ENCODE data around the gene SCYGR5.

Gene SCYGR5

GRCh38 chr2:227703961-227704360 lies 37.4 kb downstream of the SCYGR5 start:
- no peaks in the 10 kb centered on the region for H3K27me3 ChIP-seq (replicated peaks; ENCODE audit: control insufficient read depth, insufficient read depth, low read length)
- DNase-seq (ENCODE audit: extremely low read depth, insufficient read length), result no peak
- no peaks in the 10 kb centered on the region for H3K36me3 ChIP-seq (ENCODE audit: control insufficient read depth, insufficient read depth, low read length)
- no peak for TF ChIP-seq CTCF (IDR thresholded peaks at IDR 0.05; ENCODE audit: insufficient read depth, low read length, poor library complexity, severe bottlenecking)
- no peak overlapping the region for H3K4me3 ChIP-seq (replicated peaks; ENCODE audit: low read depth, low read length)

DNA sequence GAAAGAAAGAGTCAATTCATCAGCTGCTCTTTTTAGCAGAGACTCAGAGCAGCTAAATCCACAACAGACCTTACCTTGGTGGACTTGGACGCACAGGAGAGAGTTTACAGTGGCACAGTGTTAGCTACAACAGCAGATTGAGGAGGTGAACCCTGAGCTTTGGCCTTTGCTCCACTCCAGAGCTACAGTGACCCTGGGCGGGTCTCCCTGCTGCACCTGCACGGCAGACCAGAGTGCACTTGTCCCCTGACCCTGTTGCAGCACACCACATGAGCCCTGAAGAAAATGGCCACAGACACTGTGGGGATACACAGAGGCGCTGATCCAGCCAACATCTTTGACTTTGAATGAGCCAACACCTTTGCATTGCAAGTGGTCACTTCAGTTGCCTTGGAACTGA lies 40.3 kb downstream of the SCYGR5 start:
- DNase-seq (ENCODE audit: extremely low read depth, insufficient read length), result no peak
- no peaks in the 10 kb centered on the region for H3K36me3 ChIP-seq (ENCODE audit: control insufficient read depth, insufficient read depth, low read length)
- no peak overlapping the region for H3K4me3 ChIP-seq (replicated peaks; ENCODE audit: low read depth, low read length)
- TF ChIP-seq CTCF (IDR thresholded peaks at IDR 0.05; ENCODE audit: insufficient read depth, low read length, poor library complexity, severe bottlenecking), result no peak
- no peaks in the 10 kb centered on the region for H3K27me3 ChIP-seq (replicated peaks; ENCODE audit: control insufficient read depth, insufficient read depth, low read length)

DNA sequence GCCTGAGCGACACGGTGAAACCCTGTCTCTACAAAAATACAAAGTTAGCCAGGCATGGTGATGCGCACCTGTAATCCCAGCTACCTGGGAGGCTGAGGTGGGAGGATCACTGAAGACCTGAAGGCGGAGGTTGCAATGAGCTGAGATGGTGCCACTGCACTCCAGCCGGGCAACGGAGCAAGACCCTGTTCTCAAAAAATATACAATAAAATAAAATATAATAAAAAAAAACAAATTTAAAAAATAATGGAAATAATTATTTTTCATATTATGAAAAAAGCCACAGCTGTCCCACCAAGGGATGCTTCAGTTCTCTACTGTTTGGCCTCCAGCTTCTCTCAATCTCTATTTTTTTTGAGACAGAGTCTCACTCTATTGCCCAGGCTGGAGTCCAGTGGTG lies 40.8 kb downstream of the SCYGR5 start:
- DNase-seq (ENCODE audit: extremely low read depth, insufficient read length), result no peak
- H3K36me3 ChIP-seq (ENCODE audit: control insufficient read depth, insufficient read depth, low read length), result no peaks in the 10 kb centered on the region
- H3K27me3 ChIP-seq (replicated peaks; ENCODE audit: control insufficient read depth, insufficient read depth, low read length), result no peaks in the 10 kb centered on the region
- no peak overlapping the region for H3K4me3 ChIP-seq (replicated peaks; ENCODE audit: low read depth, low read length)
- no peak for TF ChIP-seq CTCF (IDR thresholded peaks at IDR 0.05; ENCODE audit: insufficient read depth, low read length, poor library complexity, severe bottlenecking)

DNA sequence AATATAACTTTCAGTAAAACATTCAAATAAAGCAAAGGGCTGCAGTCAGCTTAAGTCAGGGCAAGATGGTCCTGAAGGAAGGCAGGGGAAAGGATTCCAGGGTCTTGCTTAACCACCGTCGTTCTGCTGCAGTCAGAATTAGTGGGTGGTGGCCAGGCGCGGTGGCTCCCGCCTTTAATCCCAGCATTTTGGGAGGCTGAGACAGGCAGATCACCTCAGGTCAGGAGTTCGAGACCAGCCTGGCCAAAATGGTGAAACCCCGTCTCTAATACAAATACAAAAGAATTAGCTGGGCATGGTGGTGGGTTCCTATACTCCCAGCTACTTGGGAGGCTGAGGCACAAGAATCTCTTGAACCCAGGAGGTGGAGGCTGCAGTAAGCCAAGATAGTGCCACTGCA lies 44.4 kb downstream of the SCYGR5 start:
- Histone ChIP-seq H3K27me3 (replicated peaks; ENCODE audit: control insufficient read depth, insufficient read depth, low read length) (no peaks in the 10 kb centered on the region), H3K4me3 (replicated peaks; ENCODE audit: low read depth, low read length) (no peak overlapping the region), H3K36me3 (ENCODE audit: control insufficient read depth, insufficient read depth, low read length) (no peaks in the 10 kb centered on the region)
- TF ChIP-seq CTCF (IDR thresholded peaks at IDR 0.05; ENCODE audit: insufficient read depth, low read length, poor library complexity, severe bottlenecking), result no peak
- DNase-seq (ENCODE audit: extremely low read depth, insufficient read length), result no peak

- TF ChIP-seq CTCF (IDR thresholded peaks at IDR 0.05; ENCODE audit: insufficient read depth, low read length, poor library complexity, severe bottlenecking), result no peak
- Histone ChIP-seq H3K4me3 (replicated peaks; ENCODE audit: low read depth, low read length) (no peak overlapping the region), H3K36me3 (ENCODE audit: control insufficient read depth, insufficient read depth, low read length) (no peaks in the 10 kb centered on the region), H3K27me3 (replicated peaks; ENCODE audit: control insufficient read depth, insufficient read depth, low read length) (no peaks in the 10 kb centered on the region)
- DNase-seq (ENCODE audit: extremely low read depth, insufficient read length), result no peak
Measured at GRCh38 chr2:227713291-227713690, 46.7 kb downstream of the SCYGR5 start.

- no peak for DNase-seq (ENCODE audit: extremely low read depth, insufficient read length)
- Histone ChIP-seq H3K27me3 (replicated peaks; ENCODE audit: control insufficient read depth, insufficient read depth, low read length) (no peaks in the 10 kb centered on the region), H3K36me3 (ENCODE audit: control insufficient read depth, insufficient read depth, low read length) (no peaks in the 10 kb centered on the region), H3K4me3 (replicated peaks; ENCODE audit: low read depth, low read length) (no peak overlapping the region)
- no peak for TF ChIP-seq CTCF (IDR thresholded peaks at IDR 0.05; ENCODE audit: insufficient read depth, low read length, poor library complexity, severe bottlenecking)
Measured at GRCh38 chr2:227716501-227716900, 49.9 kb downstream of the SCYGR5 start.
